IMR-90 (cell line): ENCODE results near the gene DSCAML1. TPM values are rescaled to one million over a fixed set of nuclear protein-coding genes. Genes with fewer than 3 reads are reported as not detected.

ENCODE experiments used
- ATAC-seq: fragments of 200-7000 bp; cut with Tn5 transposase; 2 replicates; pipeline ENCODE4 v1.9.1; 2020; ENCODE audit warnings: low read depth, mild to moderate bottlenecking, moderate library complexity
- BruUV-seq: library from RNA; stranded (reverse); fragments of 400-500 nt; replicated peaks from 2 replicates; lab custom pipeline; 2021; lab: Mats Ljungman, UMichigan
- CTCF ChIA-PET: fragments of 300-600 bp; formaldehyde crosslinking; extraction: SDS; loops from one replicate; lab custom pipeline; 2021; ENCODE audit warnings: antibody characterized with exemption; lab: Yijun Ruan, JAX
- POLR2A ChIA-PET: fragments of 300-600 bp; sonication (Branson Sonifier 250); formaldehyde crosslinking; loops from one replicate; lab custom pipeline; 2022; ENCODE audit warnings: antibody characterized with exemption; ENCODE audit not compliant: unreplicated experiment; lab: Charles Lee
- DNase-seq: peaks from one replicate; pipeline ENCODE4 v3.0.0; 2013
- H2AFZ ChIP-seq: replicated peaks from 2 replicates; pipeline ENCODE3; 2013; ENCODE audit warnings: low read length, mild to moderate bottlenecking; ENCODE audit not compliant: poor library complexity
- H2AK5ac ChIP-seq: 2 replicates; pipeline ENCODE4 v1.6.1; 2013; ENCODE audit warnings: low read depth, low read length, inconsistent platforms
- H2AK9ac ChIP-seq: replicated peaks from 2 replicates; pipeline ENCODE3; 2013; ENCODE audit warnings: mild to moderate bottlenecking, low read depth, low read length, moderate library complexity; ENCODE audit not compliant: poor library complexity
- H2BK120ac ChIP-seq: 2 replicates; pipeline ENCODE4 v1.6.1; 2013; ENCODE audit warnings: low read depth, low read length, inconsistent platforms
- H2BK15ac ChIP-seq: 3 replicates; pipeline ENCODE4 v1.6.1; 2013; ENCODE audit warnings: low read depth, low read length, inconsistent platforms
- H2BK20ac ChIP-seq: 2 replicates; pipeline ENCODE4 v1.6.1; 2013; ENCODE audit warnings: low read depth, mild to moderate bottlenecking, inconsistent platforms, low read length, moderate library complexity
- H2BK5ac ChIP-seq: 2 replicates; pipeline ENCODE4 v1.6.1; 2013; ENCODE audit warnings: mild to moderate bottlenecking, low read depth, low read length, inconsistent platforms; ENCODE audit not compliant: poor library complexity, severe bottlenecking
- H3K14ac ChIP-seq: replicated peaks from 2 replicates; pipeline ENCODE4 v1.6.1; 2013; ENCODE audit warnings: low read depth, low read length, inconsistent platforms
- H3K18ac ChIP-seq: 2 replicates; pipeline ENCODE4 v1.6.1; 2013; ENCODE audit warnings: low read depth, low read length, control low read depth
- H3K23ac ChIP-seq: 2 replicates; pipeline ENCODE4 v1.6.1; 2013; ENCODE audit warnings: low read depth, low read length, inconsistent platforms
- H3K27ac ChIP-seq: 2 replicates; pipeline ENCODE4 v1.5.1; 2013; ENCODE audit warnings: mild to moderate bottlenecking, control low read depth, low read length; ENCODE audit not compliant: insufficient read depth
- H3K27me3 ChIP-seq: 2 replicates; pipeline ENCODE4 v1.6.1; 2013; ENCODE audit warnings: low read length; ENCODE audit not compliant: control insufficient read depth, insufficient read depth
- H3K36me3 ChIP-seq: 2 replicates; pipeline ENCODE4 v1.6.1; 2013; ENCODE audit warnings: low read length, mixed read lengths; ENCODE audit not compliant: control insufficient read depth, insufficient read depth
- H3K4ac ChIP-seq: 2 replicates; pipeline ENCODE4 v1.6.1; 2013; ENCODE audit warnings: low read depth, low read length, inconsistent platforms
- H3K4me1 ChIP-seq: 2 replicates; pipeline ENCODE4 v1.6.1; 2013; ENCODE audit warnings: low read length, mixed read lengths; ENCODE audit not compliant: control insufficient read depth, insufficient read depth
- H3K4me2 ChIP-seq: 2 replicates; pipeline ENCODE4 v1.6.1; 2013; ENCODE audit warnings: low read depth, mild to moderate bottlenecking, control low read depth, low read length, moderate library complexity
- H3K4me3 ChIP-seq: 2 replicates; pipeline ENCODE4 v1.5.1; 2013; ENCODE audit warnings: low read depth, mild to moderate bottlenecking, control low read depth, low read length, moderate library complexity; ENCODE audit not compliant: insufficient read depth
- H3K56ac ChIP-seq: 2 replicates; pipeline ENCODE4 v1.6.1; 2013; ENCODE audit warnings: low read length, inconsistent platforms; ENCODE audit not compliant: insufficient read depth; ENCODE audit errors: extremely low read depth
- H3K79me1 ChIP-seq, 2 experiments: 2 replicates each; pipeline ENCODE4 v1.6.1; 2013; ENCODE audit warnings: low read length in 2 of 2, inconsistent platforms in 1 of 2, low read depth in 1 of 2
- H3K9ac ChIP-seq: 2 replicates; pipeline ENCODE4 v1.6.1; 2013; ENCODE audit warnings: low read depth, low read length, control low read depth
- H3K9me1 ChIP-seq: 2 replicates; pipeline ENCODE4 v1.6.1; 2013; ENCODE audit warnings: low read length, inconsistent platforms; ENCODE audit not compliant: insufficient read depth
- H3K9me3 ChIP-seq: 2 replicates; pipeline ENCODE4 v1.6.1; 2013; ENCODE audit warnings: low read length; ENCODE audit not compliant: control insufficient read depth, insufficient read depth
- H4K20me1 ChIP-seq: 2 replicates; pipeline ENCODE4 v1.6.1; 2013; ENCODE audit warnings: low read length, inconsistent platforms; ENCODE audit not compliant: insufficient read depth
- H4K5ac ChIP-seq: 2 replicates; pipeline ENCODE4 v1.6.1; 2013; ENCODE audit warnings: mild to moderate bottlenecking, low read depth, low read length, control low read depth
- H4K8ac ChIP-seq, 2 experiments: 2 replicates each; pipeline ENCODE4 v1.6.1; 2013; ENCODE audit warnings: low read depth in 2 of 2, low read length in 2 of 2, control low read depth in 1 of 2, inconsistent platforms in 1 of 2
- H4K91ac ChIP-seq: 2 replicates; pipeline ENCODE4 v1.6.1; 2013; ENCODE audit warnings: low read depth, low read length, inconsistent platforms; ENCODE audit not compliant: insufficient read depth
- CEBPB ChIP-seq: IDR thresholded peaks from 2 replicates; pipeline ENCODE4 v1.6.1; 2012; ENCODE audit warnings: low read depth, low read length, improper control_type of control experiment
- CHD1 ChIP-seq: IDR thresholded peaks from 2 replicates; pipeline ENCODE4 v1.6.1; 2012; ENCODE audit warnings: low read depth, low read length, improper control_type of control experiment
- CTCF ChIP-seq: conservative IDR thresholded peaks from 2 replicates; pipeline ENCODE4 v1.5.1; 2012; ENCODE audit warnings: mild to moderate bottlenecking, low read depth, low read length, improper control_type of control experiment
- ELK1 ChIP-seq: fragments of 150-350 bp; IDR thresholded peaks from 2 replicates; pipeline ENCODE4 v1.6.1; 2016; ENCODE audit warnings: low read depth, mild to moderate bottlenecking, low read length, moderate library complexity, borderline replicate concordance
- FOS ChIP-seq: fragments of 150-350 bp; IDR thresholded peaks from 2 replicates; pipeline ENCODE4 v1.6.1; 2016; ENCODE audit warnings: low read depth, low read length
- MAFK ChIP-seq: IDR thresholded peaks from 2 replicates; pipeline ENCODE4 v1.6.1; 2012; ENCODE audit warnings: low read depth, low read length, improper control_type of control experiment
- MAZ ChIP-seq: IDR thresholded peaks from 2 replicates; pipeline ENCODE4 v1.6.1; 2012; ENCODE audit warnings: low read depth, mild to moderate bottlenecking, low read length, improper control_type of control experiment, moderate library complexity, borderline replicate concordance
- NFE2L2 ChIP-seq: fragments of 150-350 bp; IDR thresholded peaks from 2 replicates; pipeline ENCODE4 v1.6.1; 2016; ENCODE audit warnings: low read depth, mild to moderate bottlenecking, low read length
- POLR2A ChIP-seq: IDR thresholded peaks from 2 replicates; pipeline ENCODE4 v1.6.1; 2012; ENCODE audit warnings: mild to moderate bottlenecking, low read depth, low read length
- RCOR1 ChIP-seq: IDR thresholded peaks from 2 replicates; pipeline ENCODE4 v1.6.1; 2012; ENCODE audit warnings: mild to moderate bottlenecking, low read length, improper control_type of control experiment; ENCODE audit not compliant: insufficient replicate concordance
- RFX5 ChIP-seq: IDR thresholded peaks from 2 replicates; pipeline ENCODE4 v1.8.0; 2012; ENCODE audit warnings: low read depth, mild to moderate bottlenecking, low read length, moderate library complexity
- SMC3 ChIP-seq: fragments of 150-350 bp; IDR thresholded peaks from 2 replicates; pipeline ENCODE4 v1.6.1; 2016; ENCODE audit warnings: low read depth, mild to moderate bottlenecking, antibody characterized with exemption, low read length, moderate library complexity
- USF2 ChIP-seq: fragments of 150-350 bp; IDR thresholded peaks from 2 replicates; pipeline ENCODE4 v1.6.1; 2017; ENCODE audit warnings: mild to moderate bottlenecking, antibody characterized with exemption, low read length, low read depth
- WGBS, 2 experiments: methylation state at CpG; one replicate each; pipeline versions ENCODE4 v1.1.5 to v1.1.7; 2013; ENCODE audit warnings: missing lambda C conversion rate in 2 of 2; ENCODE audit not compliant: insufficient read length in 1 of 2; ENCODE audit errors: extremely low coverage in 2 of 2; 5-methylcytosine and 5-hydroxymethylcytosine counted together
- dilution Hi-C: fragments of 300-500 bp; cut with HindIII; formaldehyde crosslinking; loops from one replicate; pipeline ENCODE4 v1.14.3; 2018; ENCODE audit warnings: low sequenced_read_pairs; ENCODE audit not compliant: unreplicated experiment
- in situ Hi-C: fragments of 300-500 bp; cut with MboI; formaldehyde crosslinking; loops from 3 replicates; pipeline ENCODE4 v1.14.3; 2019; ENCODE audit warnings: low sequenced_read_pairs, inconsistent platforms, mixed read lengths
- intact Hi-C: fragments of 100-400 bp; cut with micrococcal nuclease; formaldehyde crosslinking; loops from 2 replicates; pipeline ENCODE4 v1.10.0; 2022
- polyA plus RNA-seq, 3 experiments: library from polyadenylated mRNA; depleted of rRNA; stranded (reverse); fragments of >200 nt; gene quantifications; 2 replicates each; pipeline ENCODE4 v1.2.3, GENCODE V29; 2012; ENCODE audit warnings: low replicate concordance in 1 of 3
- total RNA-seq: library from RNA; depleted of rRNA; stranded (reverse); fragments of >200 nt; gene quantifications from 2 replicates; pipeline ENCODE4 v1.2.3, GENCODE V29; 2012

The DSCAML1 gene
- total and polyA plus RNA-seq, 2 of the 4 experiments (the other 2 are of a cell fraction), result not detected

- no TSS peak for BruUV-seq
- Histone ChIP-seq H2BK15ac (no peak overlapping the region), H3K27ac (no peak overlapping the region), H3K4ac (no peak overlapping the region), H4K91ac (no peak overlapping the region), H3K9ac (no peak overlapping the region), H2AK5ac (no peak overlapping the region), H3K36me3 (no peaks in the 10 kb centered on the region), H3K18ac (no peak overlapping the region), H2BK5ac (no peak overlapping the region), H3K56ac (no peak overlapping the region), H4K8ac (no peak overlapping the region), H3K9me1 (no peaks in the 10 kb centered on the region), H3K4me1 (no peaks in the 10 kb centered on the region), H3K4me3 (no peak overlapping the region), H2BK120ac (no peak overlapping the region), H2BK20ac (no peak overlapping the region), H3K14ac (no peak overlapping the region), H4K5ac (no peak overlapping the region), H2AFZ (no peak overlapping the region), H3K27me3 (peaks cover 37% of the 10 kb centered on the region), H2AK9ac (no peak overlapping the region), H3K4me2 (no peak overlapping the region), H3K23ac (no peak overlapping the region), H3K9me3 (no peaks in the 10 kb centered on the region), H4K20me1 (no peaks in the 10 kb centered on the region), H3K79me1 (no peaks in the 10 kb centered on the region)
- ChIA-PET CTCF (no interaction called here), POLR2A (no interaction called here)
- TF ChIP-seq CHD1 (no peak), FOS (no peak), CEBPB (no peak), USF2 (no peak), NFE2L2 (no peak), RFX5 (no peak), MAZ (no peak), SMC3 (no peak), CTCF (no peak), RCOR1 (no peak), ELK1 (no peak), MAFK (no peak), POLR2A (no peak)
- dilution Hi-C loops, result no loop called here
- DNase-seq (no peak), ATAC-seq (no peak)
- in situ Hi-C loops, result no loop called here
- WGBS, 2 experiments, result 56% methylated on average over 4 of the region's 14 CpGs; no CpG with 5 or more reads in 1 of the 2 experiments
- intact Hi-C loops, result no loop called here
These were observed 285.0 kb downstream of the DSCAML1 start for GRCh38 chr11:117511931-117512539.
